ENCODE measurements around the gene PCSK1N. TPM values are rescaled to one million over a fixed set of nuclear protein-coding genes. Genes with fewer than 3 reads are reported as not detected.

PCSK1N gene
- polyA plus RNA-seq, 2 of the 4 experiments (the other 2 are of a cell fraction) = 3.0 to 21.2 TPM

DNA sequence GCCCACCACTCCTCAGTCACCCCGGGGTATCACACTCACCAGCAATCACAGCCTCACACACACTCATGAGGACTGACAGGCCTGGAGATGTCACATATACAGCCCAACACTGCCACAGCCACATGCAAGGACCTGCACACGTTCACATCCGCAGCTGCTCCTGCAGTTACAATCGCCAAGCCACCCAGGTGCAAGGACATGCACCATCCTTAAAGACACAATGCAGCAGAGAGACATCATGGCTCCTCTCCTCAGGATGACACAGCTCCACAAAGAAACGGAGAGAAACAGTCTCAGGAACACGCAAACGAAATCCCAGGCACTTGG, 1.1 kb downstream of the PCSK1N start:
- H3K4me2 ChIP-seq = peak overlapping the region; percentile 93
- POLR2A ChIA-PET = no interaction called here
- peaks cover 5% of the 10 kb centered on the region; the same call in 1 of the 3 replicates for H3K4me1 ChIP-seq
- peak; percentile 13 to 15 for DNase-seq (ENCODE audit: low read depth in 1 of 2, low spot score in 1 of 2)
- WGBS (ENCODE audit: missing lambda C conversion rate) = 24% methylated on average over 4 of the region's 7 CpGs
- peak; percentile 83 for FAIRE-seq
- CTCF ChIA-PET = interaction anchor here (0.6 to 1.1 kb wide), 5 partner anchors 9 to 916 kb away, joined by 3 to 4 read pairs (median 3); no protein-coding TSS in a partner anchor
- peak; percentile 44 to 60; a peak in 5 of 6 replicates for ATAC-seq
- H3K4me3 ChIP-seq = peak overlapping the region; percentile 69
- no peaks in the 10 kb centered on the region for H3K9me3 ChIP-seq
- peak overlapping the region in 1 of 2 experiments; percentile 86; a peak in 2 of 6 replicates for H3K27ac ChIP-seq
- no peak for TF ChIP-seq NR3C1 (IDR thresholded peaks at IDR 0.05)
- no peak for TF ChIP-seq FOSB (CRISPR knock-in tag; IDR thresholded peaks at IDR 0.05)
- no peak for TF ChIP-seq RCOR1 (IDR thresholded peaks at IDR 0.05; ENCODE audit: low read depth, low read length)
- no peak for TF ChIP-seq HOXA7 (CRISPR knock-in tag; IDR thresholded peaks at IDR 0.05)

DNA sequence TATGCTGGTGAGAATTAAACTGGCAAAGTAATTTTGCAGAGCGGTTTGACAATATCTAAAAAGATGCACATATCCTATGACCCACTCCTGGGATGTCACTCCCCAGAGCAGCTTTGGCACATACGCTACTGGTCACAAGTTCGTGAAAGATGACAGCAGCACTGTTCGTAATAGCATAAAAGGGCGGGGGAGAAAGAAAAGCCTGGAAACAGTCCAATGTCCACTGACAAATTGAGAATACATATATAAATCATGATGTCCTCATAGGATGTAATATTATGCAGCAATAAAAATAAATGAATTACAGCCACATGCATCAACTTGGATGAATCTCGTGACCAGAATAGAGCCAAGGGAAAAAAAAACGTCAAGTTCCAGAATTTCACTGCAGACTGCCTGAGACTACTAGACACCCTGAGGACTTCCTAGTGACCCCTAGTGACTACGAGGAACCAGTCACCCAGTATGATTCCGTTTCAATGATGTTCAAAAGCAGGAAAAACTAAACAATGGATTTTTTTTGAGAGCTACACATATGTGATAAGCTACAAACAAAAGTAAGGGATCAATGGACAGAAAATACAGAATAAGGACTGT, 1.8 kb downstream of the PCSK1N start:
- FAIRE-seq (no peak), DNase-seq (ENCODE audit: low read depth in 1 of 2, low spot score in 1 of 2) (peak; percentile 20 to 35), ATAC-seq (peak; percentile 36 to 63; a peak in 3 of 6 replicates)
- TF ChIP-seq, protein P1, sequence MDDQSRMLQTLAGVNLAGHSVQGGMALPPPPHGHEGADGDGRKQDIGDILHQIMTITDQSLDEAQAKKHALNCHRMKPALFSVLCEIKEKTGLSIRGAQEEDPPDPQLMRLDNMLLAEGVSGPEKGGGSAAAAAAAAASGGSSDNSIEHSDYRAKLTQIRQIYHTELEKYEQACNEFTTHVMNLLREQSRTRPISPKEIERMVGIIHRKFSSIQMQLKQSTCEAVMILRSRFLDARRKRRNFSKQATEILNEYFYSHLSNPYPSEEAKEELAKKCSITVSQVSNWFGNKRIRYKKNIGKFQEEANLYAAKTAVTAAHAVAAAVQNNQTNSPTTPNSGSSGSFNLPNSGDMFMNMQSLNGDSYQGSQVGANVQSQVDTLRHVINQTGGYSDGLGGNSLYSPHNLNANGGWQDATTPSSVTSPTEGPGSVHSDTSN (IDR thresholded peaks at IDR 0.05) = no peak
- TF ChIP-seq, protein P2, sequence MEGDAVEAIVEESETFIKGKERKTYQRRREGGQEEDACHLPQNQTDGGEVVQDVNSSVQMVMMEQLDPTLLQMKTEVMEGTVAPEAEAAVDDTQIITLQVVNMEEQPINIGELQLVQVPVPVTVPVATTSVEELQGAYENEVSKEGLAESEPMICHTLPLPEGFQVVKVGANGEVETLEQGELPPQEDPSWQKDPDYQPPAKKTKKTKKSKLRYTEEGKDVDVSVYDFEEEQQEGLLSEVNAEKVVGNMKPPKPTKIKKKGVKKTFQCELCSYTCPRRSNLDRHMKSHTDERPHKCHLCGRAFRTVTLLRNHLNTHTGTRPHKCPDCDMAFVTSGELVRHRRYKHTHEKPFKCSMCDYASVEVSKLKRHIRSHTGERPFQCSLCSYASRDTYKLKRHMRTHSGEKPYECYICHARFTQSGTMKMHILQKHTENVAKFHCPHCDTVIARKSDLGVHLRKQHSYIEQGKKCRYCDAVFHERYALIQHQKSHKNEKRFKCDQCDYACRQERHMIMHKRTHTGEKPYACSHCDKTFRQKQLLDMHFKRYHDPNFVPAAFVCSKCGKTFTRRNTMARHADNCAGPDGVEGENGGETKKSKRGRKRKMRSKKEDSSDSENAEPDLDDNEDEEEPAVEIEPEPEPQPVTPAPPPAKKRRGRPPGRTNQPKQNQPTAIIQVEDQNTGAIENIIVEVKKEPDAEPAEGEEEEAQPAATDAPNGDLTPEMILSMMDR (IDR thresholded peaks at IDR 0.05) = 0 out of 3 replicates have a peak, but pooled peaks have one; percentile 6
- H3K4me1 ChIP-seq = peaks cover 5% of the 10 kb centered on the region; the same call in 1 of the 3 replicates
- H3K27ac ChIP-seq = no peak overlapping the region
- WGBS (ENCODE audit: missing lambda C conversion rate) = 47% methylated on average over 9 of the region's 9 CpGs
- H3K9me3 ChIP-seq = no peaks in the 10 kb centered on the region
- H3K4me2 ChIP-seq = peak overlapping the region; percentile 93
- ChIA-PET POLR2A (no interaction called here), CTCF (interaction anchor here (0.6 to 1.1 kb wide), 6 partner anchors 8 to 916 kb away, joined by 3 to 4 read pairs (median 3); no protein-coding TSS in a partner anchor)
- H3K4me3 ChIP-seq = no peak overlapping the region

DNA sequence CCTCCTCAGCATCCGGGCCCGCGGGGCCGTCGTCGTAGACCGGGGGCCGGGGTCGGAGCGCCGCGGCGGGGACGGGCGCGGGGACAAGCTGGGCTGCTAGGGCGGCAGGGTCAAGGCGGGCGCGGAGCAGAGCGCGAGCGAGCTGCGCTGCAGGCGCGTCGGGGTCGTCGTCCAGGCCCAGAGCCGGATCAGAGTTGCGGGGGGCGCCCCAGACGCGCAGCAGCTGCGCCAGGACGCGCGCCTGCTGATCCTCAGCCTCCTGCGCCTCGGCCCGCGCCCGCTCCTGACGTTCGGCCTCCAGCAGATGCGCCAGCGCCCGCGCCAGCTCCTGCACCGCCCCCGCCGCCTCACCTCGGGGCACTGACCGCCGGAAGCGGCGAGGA, 3.5 kb downstream of the PCSK1N start:
- WGBS (ENCODE audit: missing lambda C conversion rate) = 97% methylated on average over 30 of the region's 57 CpGs
- CTCF ChIA-PET = no interaction called here
- Histone ChIP-seq H3K9me3 (no peaks in the 10 kb centered on the region), H3K27ac (no peak overlapping the region), H3K4me3 (no peak overlapping the region), H3K4me2 (no peak overlapping the region), H3K4me1 (peaks cover 5% of the 10 kb centered on the region; the same call in 1 of the 3 replicates)
- TF ChIP-seq FOSB (CRISPR knock-in tag; IDR thresholded peaks at IDR 0.05) (no peak), RAD21 (conservative IDR thresholded peaks at IDR 0.05 in 1 of 2, IDR thresholded peaks at IDR 0.05 in 1 of 2) (no peak), CHD4 (IDR thresholded peaks at IDR 0.05; ENCODE audit: borderline replicate concordance) (no peak), SMC3 (IDR thresholded peaks at IDR 0.05) (no peak), JUNB (IDR thresholded peaks at IDR 0.05) (no peak), POLR2AphosphoS2 (conservative IDR thresholded peaks at IDR 0.05; ENCODE audit: low read length) (no peak)
- TF ChIP-seq, protein P3, sequence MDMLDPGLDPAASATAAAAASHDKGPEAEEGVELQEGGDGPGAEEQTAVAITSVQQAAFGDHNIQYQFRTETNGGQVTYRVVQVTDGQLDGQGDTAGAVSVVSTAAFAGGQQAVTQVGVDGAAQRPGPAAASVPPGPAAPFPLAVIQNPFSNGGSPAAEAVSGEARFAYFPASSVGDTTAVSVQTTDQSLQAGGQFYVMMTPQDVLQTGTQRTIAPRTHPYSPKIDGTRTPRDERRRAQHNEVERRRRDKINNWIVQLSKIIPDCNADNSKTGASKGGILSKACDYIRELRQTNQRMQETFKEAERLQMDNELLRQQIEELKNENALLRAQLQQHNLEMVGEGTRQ (IDR thresholded peaks at IDR 0.05) = no peak
- TF ChIP-seq, protein P4, sequence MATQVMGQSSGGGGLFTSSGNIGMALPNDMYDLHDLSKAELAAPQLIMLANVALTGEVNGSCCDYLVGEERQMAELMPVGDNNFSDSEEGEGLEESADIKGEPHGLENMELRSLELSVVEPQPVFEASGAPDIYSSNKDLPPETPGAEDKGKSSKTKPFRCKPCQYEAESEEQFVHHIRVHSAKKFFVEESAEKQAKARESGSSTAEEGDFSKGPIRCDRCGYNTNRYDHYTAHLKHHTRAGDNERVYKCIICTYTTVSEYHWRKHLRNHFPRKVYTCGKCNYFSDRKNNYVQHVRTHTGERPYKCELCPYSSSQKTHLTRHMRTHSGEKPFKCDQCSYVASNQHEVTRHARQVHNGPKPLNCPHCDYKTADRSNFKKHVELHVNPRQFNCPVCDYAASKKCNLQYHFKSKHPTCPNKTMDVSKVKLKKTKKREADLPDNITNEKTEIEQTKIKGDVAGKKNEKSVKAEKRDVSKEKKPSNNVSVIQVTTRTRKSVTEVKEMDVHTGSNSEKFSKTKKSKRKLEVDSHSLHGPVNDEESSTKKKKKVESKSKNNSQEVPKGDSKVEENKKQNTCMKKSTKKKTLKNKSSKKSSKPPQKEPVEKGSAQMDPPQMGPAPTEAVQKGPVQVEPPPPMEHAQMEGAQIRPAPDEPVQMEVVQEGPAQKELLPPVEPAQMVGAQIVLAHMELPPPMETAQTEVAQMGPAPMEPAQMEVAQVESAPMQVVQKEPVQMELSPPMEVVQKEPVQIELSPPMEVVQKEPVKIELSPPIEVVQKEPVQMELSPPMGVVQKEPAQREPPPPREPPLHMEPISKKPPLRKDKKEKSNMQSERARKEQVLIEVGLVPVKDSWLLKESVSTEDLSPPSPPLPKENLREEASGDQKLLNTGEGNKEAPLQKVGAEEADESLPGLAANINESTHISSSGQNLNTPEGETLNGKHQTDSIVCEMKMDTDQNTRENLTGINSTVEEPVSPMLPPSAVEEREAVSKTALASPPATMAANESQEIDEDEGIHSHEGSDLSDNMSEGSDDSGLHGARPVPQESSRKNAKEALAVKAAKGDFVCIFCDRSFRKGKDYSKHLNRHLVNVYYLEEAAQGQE (IDR thresholded peaks at IDR 0.05) = no peak
- ATAC-seq (no peak), FAIRE-seq (no peak), DNase-seq (ENCODE audit: low read depth in 1 of 2, low spot score in 1 of 2) (no peak)
- POLR2A ChIA-PET = no interaction called here

Measured in A549 (cell line).